GM04504 (cell line): ENCODE data around the gene OCA2.
"Not testable (repeated sequence)": the region's sequence is repeated elsewhere in the genome, so short reads cannot be mapped to it uniquely, and the experiment has no call there.

Source experiments
- DNase-seq: peaks from one replicate; pipeline ENCODE4 v3.0.0-alpha.2; 2012; ENCODE audit warnings: low read depth

OCA2 gene

DNA sequence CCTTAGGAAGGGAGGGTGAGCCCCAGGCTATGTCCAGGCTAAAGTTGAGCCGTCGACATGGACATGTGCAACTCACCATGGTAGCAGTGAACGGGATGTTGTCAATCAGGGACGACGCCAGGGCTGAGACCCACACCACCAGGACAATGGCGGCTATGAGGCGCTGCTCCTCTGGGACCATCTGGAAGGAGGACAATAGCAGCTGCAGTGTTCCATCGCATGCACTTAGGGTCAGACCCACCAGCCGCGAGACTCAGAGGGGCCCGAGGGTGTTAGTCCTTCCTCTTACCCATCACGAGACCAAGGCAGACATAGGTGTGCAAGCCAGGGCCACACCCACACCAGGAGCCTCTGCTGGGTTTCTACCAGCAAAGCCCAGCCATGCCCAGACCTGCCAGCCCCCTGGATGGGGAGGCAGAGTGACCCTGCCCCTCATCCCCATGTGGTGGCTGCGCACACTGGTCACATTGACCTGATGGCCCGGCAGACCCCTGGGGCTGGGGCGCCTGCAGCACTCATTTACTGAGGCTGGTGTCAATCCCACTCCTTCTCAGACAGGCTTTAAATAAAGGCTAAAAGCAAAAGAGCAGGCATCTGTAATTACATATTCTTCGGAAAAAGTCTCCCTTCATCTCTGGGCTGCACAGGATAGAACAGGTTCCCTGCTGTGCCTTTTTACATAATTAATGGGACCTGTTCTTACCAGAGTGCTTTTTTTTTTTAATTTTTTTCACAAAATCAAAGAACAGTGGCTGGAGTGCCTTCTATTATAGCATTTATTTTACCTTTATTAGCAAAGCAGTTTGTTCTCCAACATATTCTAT lies 227.8 kb downstream of the OCA2 start:
- DNase-seq: no peak

GRCh38 chr15:27870320-27870719 lies 228.8 kb downstream of the OCA2 start:
- no peak for DNase-seq

GRCh38 chr15:27869697-27870281 lies 229.3 kb downstream of the OCA2 start:
- DNase-seq: no peak

- no peak for DNase-seq
These were observed 230.2 kb downstream of the OCA2 start for GRCh38 chr15:27868828-27869404.

GRCh38 chr15:27867861-27868260 lies 231.3 kb downstream of the OCA2 start:
- DNase-seq: no peak

DNA sequence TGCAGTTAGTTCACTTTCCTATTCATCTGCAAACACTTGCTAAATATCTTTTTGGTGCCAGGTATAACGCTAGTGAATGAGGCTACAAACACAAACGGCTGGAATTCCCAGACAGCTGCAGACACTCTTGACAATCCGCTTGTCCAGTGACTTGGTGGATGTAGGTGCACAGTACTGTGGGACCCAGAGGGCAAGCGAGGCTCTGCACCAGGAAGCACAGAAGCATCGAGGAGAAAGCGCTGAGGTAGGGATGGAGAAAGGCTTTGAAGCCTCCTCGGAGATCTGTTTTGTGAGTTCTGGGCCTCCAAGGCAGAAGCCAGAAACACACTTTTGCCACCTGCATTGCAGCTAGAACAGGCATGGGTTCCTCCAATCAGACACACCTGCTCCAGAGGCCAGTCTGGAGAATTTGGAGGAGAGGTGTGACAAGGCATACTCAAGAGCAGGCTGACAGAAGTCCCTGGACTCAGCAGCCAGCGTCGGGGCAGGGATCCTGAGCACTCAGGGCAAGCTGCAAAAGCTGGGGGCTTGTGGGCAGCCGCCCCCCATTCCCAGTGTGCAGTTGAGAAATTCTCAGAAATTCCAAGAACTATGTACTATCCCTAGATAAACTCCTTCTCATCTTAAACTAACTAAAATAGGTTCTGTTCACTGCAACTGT lies 232.5 kb downstream of the OCA2 start:
- DNase-seq: no peak

GRCh38 chr15:27865926-27866325 lies 233.2 kb downstream of the OCA2 start:
- DNase-seq: no peak

- no peak for DNase-seq
These were observed 233.7 kb downstream of the OCA2 start for GRCh38 chr15:27865323-27865922.

DNA sequence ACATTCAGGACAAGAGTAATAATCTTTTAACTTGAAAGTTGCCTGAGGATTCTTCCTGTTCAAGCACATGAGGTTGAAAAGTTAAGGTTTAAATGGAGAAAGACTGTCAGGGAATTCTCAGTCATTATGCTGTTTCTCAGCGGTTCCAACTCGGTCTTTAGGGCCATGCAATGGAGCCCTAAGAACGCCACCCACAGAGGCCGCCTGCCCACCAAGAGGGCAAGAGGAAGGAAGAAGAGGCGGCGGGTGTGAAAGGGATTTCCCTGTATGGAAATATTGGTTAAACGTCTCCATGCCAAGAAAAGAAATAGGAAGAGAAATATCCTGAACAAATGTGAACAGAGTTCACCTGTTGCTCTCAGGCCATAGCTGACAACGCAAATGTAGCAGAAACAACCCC lies 234.4 kb downstream of the OCA2 start:
- no peak for DNase-seq

GRCh38 chr15:27864086-27864485 lies 235.0 kb downstream of the OCA2 start:
- DNase-seq: no peak

DNA sequence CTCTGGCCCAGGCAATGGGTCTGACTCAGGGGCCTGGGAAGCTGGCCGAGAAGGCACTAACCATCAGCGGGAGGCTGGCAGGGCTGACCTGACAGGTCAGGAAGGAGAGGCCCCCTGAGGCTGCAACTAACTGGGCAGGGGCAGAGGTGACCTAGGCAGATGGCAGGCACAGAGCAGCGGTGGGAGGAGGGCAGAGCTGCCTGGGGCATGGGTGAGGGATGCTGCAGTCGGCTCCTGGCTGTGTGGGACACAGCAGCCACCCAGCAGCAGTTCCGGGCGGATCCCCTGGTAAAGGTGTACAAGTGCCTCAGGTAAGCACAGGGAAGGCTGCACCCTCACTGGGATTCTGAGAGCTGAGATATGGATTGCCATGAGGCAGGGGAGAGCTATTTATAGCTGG lies 236.1 kb downstream of the OCA2 start:
- DNase-seq: no peak

GRCh38 chr15:27861171-27861570 lies 237.9 kb downstream of the OCA2 start:
- no peak for DNase-seq

DNA sequence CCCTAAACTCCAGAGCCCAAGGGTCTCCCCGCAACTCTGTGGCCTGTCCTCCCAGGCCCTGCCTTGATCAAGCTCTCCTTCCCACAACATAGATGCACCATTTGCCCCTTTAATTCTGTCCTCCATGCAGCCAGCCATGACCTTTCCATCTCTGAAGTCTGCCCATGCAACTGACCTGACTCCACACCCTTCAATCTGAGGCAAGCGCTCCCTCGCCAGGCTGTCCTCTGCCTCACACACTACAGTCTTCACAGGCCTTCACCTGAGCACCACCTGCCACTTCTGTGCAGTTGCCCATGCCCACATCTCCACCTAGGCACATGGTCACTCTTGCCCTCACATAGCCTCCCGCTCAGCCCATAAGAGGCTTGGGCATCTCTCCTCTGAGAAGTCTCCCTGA lies 244.0 kb downstream of the OCA2 start:
- DNase-seq: no peak

DNA sequence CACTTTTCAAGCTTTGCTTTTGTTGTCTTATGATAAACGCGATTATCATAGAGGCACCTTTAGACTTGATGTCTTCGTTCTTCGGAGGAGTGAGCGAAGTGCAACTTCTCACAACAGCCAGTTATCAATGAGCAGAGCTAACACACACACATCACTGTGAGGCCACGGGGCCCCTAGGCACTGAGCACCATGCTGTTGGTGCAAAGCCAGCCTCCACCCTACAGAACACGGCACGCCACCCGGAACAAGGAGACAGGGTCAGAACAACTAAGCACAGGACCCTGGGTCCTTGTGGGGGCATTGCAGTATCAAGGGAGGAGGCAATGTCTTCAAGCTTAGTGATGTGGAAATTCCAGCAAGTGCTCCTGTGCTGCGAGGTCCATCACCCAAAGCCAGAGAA lies 244.5 kb downstream of the OCA2 start:
- no peak for DNase-seq

GRCh38 chr15:27853624-27854455 lies 245.3 kb downstream of the OCA2 start:
- no peak for DNase-seq

DNA sequence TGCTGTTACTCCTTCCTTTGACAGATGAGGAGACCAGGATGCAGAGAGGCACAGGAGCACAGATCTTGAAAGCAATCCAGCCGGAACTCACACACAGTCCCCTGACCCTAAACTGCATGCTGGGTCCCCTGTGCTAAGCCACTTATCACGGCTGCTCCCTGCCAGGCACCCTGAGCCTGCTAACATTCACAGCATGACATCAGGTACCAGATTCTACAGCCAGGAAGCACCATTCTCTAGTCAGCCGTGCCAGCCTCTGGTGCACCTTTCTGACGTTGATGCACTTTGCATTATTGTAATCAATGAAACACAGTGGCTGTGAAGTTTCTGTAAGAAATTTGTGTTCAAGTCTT lies 247.3 kb downstream of the OCA2 start:
- DNase-seq: no peak

DNA sequence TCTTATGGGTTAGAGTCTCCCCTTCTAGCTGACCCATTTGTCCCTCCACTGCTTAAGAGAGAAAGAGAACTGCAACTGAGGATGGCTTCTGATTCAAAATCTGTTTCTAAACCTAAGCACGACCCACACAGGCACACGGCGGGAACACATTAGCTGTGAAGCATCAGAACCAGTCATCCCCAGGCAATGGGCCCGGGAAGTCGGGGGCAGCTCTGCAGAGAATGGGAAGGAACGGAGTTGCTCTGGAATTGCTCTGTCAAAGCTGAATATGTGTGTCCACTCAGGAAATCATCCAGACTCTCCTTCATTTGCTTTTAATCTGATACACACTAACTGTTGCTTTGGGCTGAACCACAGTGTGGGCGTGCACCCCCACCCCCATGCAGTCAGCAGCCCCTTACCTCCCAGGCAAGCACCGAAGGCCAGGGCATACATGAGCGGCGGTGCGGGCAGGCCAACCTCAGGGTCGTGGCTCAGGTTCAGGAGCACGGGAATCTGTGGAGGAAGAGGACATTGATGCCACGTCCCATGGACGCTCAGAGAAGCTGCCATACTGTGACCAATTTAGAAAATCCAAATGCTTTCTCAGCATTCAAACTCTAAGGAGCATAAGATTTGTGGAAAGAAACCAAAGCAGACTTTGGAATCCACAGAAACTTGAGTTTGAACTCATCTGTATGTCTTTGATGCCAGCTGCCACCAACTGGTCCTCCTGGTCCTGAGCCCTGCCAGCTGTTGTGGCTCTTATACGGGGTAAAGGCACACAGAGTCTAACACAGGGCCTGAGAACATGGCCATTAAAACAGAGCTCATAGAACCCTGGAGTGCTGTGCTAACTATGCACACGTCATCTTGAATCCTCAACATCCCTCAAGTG lies 247.9 kb downstream of the OCA2 start:
- no peak for DNase-seq

DNA sequence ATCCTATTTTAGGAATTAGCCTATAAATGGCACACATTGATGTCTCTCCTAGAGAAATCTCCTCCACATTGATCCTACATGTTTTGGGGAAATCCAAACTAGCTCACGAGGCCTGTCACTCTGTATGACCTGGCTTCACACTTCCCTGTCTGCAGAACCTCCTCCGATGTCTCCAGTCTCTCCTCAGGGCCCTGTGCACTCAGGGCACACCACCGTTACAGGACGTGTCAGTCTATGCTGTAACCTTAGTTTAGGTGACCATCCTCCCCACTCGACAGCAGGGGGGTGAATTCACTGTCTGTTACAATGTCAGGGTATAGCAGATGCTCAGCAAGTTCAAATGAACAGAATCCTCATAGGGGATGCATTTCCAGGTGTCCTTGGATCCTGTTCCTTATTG lies 249.1 kb downstream of the OCA2 start:
- no peak for DNase-seq

DNA sequence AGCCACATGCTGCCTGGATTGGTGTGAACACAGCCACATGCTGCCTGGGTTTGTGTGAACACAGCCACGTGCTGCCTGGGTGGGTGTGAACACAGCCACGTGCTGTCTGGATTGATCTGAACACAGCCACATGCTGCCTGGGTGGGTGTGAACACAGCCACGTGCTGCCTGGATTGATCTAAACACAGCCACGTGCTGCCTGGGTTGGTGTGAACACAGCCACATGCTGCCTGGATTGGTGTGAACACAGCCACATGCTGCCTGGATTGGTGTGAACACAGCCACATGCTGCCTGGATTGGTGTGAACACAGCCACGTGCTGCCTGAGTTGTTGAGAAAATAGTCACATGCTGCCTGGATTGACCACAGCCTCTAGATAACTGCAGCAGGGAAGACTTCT lies 250.2 kb downstream of the OCA2 start:
- not testable (repeated sequence) for DNase-seq

GRCh38 chr15:27847775-27848710 lies 251.1 kb downstream of the OCA2 start:
- no peak for DNase-seq
